ENCODE data around the gene CBX7.

DNA sequence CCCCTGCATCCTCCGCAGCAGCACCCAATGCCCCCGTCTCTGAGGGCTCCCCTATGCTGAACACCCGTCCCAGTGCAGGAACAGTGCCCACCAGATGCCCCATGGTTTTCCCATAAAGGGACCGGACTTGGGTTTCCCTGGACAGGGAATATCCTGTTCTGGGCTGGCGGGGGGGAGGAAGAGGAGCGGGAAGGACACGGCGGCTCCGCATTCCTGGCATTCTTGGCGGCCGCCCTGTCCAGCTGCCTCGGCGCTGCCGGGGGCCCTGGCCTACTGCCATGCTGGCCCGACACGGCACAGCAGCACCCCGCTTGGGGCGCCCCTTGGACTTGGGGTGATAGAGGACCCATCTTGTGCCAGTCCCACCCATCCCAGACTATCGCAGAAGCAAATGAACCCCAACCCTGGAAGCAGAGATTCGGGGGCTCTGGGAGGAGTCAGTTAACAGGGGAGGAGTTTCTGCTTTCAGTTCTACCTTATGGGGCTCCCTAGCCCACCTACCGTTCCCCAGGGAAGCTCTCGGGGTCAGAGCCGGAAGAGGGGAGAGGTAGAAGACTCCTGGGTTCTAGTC lies 23.7 kb upstream of the CBX7 start:
- TF ChIP-seq POLR2A (IDR thresholded peaks at IDR 0.05; ENCODE audit: low read depth, low read length) (no peak), POLR2AphosphoS5 (IDR thresholded peaks at IDR 0.05; ENCODE audit: low read depth, low read length) (no peak)
